Lower lobe of right lung (tissue), 2 donors: ENCODE results near the gene SH3BP4. TPM values are rescaled to one million over a fixed set of nuclear protein-coding genes. Genes with fewer than 3 reads are reported as not detected.

ENCODE experiments used
- ATAC-seq, 2 donors: fragments of 200-7000 bp; cut with Tn5 transposase; one replicate each; pipeline ENCODE4 v1.9.1; 2020 to 2022; ENCODE audit warnings: mild to moderate bottlenecking in 2 of 2, moderate library complexity in 2 of 2
- DNase-seq: peaks from one replicate; pipeline ENCODE4 v3.0.0-alpha.2; 2020
- H3K27ac ChIP-seq: fragments of 200-600 bp; one replicate; pipeline ENCODE4 v1.8.0; 2022
- H3K27me3 ChIP-seq: fragments of 200-600 bp; one replicate; pipeline ENCODE4 v1.8.0; 2022; ENCODE audit warnings: low read depth
- H3K36me3 ChIP-seq: fragments of 200-600 bp; one replicate; pipeline ENCODE4 v1.8.0; 2022; ENCODE audit warnings: mild to moderate bottlenecking
- H3K4me1 ChIP-seq: fragments of 200-600 bp; one replicate; pipeline ENCODE4 v1.8.0; 2022
- H3K4me3 ChIP-seq: fragments of 200-600 bp; one replicate; pipeline ENCODE4 v1.8.0; 2022; ENCODE audit warnings: mild to moderate bottlenecking
- H3K9me3 ChIP-seq: fragments of 200-600 bp; one replicate; pipeline ENCODE4 v1.8.0; 2022
- intact Hi-C: fragments of 100-400 bp; cut with DNase I; formaldehyde crosslinking; loops from one replicate; pipeline ENCODE4 v1.11.0; 2022
- total RNA-seq: library from RNA; stranded (reverse); fragmentation: NEBNext Ultra II Directional; extraction: Animal tissue kit (Norgen Biotek cat#: 25700); gene quantifications from one replicate; pipeline ENCODE4 v1.2.1, GENCODE V29; 2021
- TF ChIP-seq, protein P1 (sequence below): fragments of 200-600 bp; IDR thresholded peaks from one replicate; pipeline ENCODE4 v1.8.0; 2022; ENCODE audit warnings: antibody characterized with exemption, mild to moderate bottlenecking
- donor health status: DM: no; HTN: yes; CAD: no; lungs with severe emphysema.

Gene SH3BP4
- total RNA-seq, 1 donor from 2014 or later, result 36.8 TPM

DNA sequence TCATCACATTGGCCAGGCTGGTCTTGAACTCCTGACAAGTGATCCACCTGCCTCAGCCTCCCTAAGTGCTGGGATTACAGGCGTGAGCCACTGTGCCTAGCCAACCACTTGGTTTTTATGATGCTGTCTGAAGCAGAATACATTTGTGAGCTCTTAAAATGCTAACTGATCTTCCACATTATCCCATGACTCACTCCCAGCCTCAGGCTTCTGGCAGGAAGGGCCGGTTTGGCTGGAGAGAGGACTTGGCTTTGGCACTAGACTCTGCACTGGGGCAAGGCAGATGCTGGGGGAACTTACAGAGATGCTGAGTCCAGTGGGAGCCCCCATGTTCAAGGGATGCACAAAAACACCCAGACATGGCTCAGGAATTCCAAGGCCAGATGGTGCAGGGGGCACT, 40.5 kb upstream of the SH3BP4 start:
- DNase-seq (no peak), ATAC-seq (no peak)
- intact Hi-C loops, result no loop called here
- TF ChIP-seq, protein P1, sequence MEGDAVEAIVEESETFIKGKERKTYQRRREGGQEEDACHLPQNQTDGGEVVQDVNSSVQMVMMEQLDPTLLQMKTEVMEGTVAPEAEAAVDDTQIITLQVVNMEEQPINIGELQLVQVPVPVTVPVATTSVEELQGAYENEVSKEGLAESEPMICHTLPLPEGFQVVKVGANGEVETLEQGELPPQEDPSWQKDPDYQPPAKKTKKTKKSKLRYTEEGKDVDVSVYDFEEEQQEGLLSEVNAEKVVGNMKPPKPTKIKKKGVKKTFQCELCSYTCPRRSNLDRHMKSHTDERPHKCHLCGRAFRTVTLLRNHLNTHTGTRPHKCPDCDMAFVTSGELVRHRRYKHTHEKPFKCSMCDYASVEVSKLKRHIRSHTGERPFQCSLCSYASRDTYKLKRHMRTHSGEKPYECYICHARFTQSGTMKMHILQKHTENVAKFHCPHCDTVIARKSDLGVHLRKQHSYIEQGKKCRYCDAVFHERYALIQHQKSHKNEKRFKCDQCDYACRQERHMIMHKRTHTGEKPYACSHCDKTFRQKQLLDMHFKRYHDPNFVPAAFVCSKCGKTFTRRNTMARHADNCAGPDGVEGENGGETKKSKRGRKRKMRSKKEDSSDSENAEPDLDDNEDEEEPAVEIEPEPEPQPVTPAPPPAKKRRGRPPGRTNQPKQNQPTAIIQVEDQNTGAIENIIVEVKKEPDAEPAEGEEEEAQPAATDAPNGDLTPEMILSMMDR, result no peak
- Histone ChIP-seq H3K27me3 (no peaks in the 10 kb centered on the region), H3K36me3 (no peaks in the 10 kb centered on the region), H3K4me1 (no peaks in the 10 kb centered on the region), H3K9me3 (no peaks in the 10 kb centered on the region), H3K27ac (no peak overlapping the region), H3K4me3 (no peak overlapping the region)

GRCh38 chr2:234912437-234912836, 39.4 kb upstream of the SH3BP4 start:
- Histone ChIP-seq H3K27ac (no peak overlapping the region), H3K4me3 (no peak overlapping the region), H3K9me3 (no peaks in the 10 kb centered on the region), H3K36me3 (no peaks in the 10 kb centered on the region), H3K4me1 (no peaks in the 10 kb centered on the region), H3K27me3 (no peaks in the 10 kb centered on the region)
- DNase-seq, result no peak
- intact Hi-C loops, result no loop called here
- ATAC-seq, result no peak
- TF ChIP-seq, protein P1, result no peak

- DNase-seq (no peak), ATAC-seq (no peak)
- TF ChIP-seq, protein P1, result no peak
Observed at GRCh38 chr2:234913208-234913626, 38.6 kb upstream of the SH3BP4 start.

DNA sequence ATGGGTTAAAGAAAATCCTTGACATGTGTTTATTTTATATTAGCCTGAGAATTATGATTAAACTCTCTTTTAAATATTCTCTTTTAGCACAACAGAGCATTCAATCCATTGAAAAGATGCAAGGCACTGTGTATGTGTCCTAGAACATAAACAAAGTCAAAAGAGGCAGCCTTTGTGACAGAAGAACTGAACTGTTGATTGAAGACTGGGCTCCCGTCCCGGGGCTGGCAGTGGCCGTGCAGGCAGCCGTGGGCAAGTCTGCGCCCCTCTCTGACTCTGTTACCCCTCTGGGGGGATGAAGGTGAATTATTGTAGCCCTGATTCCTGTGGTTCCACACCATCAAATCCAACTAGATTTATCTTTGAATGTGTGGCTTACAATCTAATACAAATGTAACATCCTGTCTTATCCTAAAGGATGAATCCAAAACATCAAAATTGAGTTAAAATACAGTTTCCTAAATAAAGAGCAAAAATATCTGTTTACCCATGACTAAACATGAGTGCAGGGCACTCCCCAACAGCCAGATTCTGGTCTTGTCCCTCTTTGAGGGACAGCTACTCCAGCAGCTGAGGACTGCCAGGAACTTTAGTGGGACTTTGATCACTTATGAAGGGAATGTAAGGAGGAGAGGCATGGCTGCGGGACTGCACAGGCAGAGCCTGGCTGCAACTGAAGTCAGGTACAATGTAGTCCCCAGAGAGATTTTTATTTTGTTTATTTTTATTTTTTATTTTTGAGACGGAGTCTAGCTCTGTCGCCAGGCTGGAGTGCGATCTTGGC, 37.3 kb upstream of the SH3BP4 start:
- H3K4me3 ChIP-seq, result no peak overlapping the region
- TF ChIP-seq, protein P1, result no peak
- ATAC-seq (no peak), DNase-seq (no peak)
- intact Hi-C loops, result no loop called here
- no peak overlapping the region for H3K27ac ChIP-seq
- no peaks in the 10 kb centered on the region for H3K4me1 ChIP-seq
- H3K27me3 ChIP-seq, result no peaks in the 10 kb centered on the region
- no peaks in the 10 kb centered on the region for H3K36me3 ChIP-seq
- no peaks in the 10 kb centered on the region for H3K9me3 ChIP-seq

More at GRCh38 chr2:234913208-234913626, 38.6 kb upstream of the SH3BP4 start:
- intact Hi-C loops, result no loop called here
- Histone ChIP-seq H3K36me3 (no peaks in the 10 kb centered on the region), H3K9me3 (no peaks in the 10 kb centered on the region), H3K27ac (no peak overlapping the region), H3K4me3 (no peak overlapping the region), H3K27me3 (no peaks in the 10 kb centered on the region), H3K4me1 (no peaks in the 10 kb centered on the region)

DNA sequence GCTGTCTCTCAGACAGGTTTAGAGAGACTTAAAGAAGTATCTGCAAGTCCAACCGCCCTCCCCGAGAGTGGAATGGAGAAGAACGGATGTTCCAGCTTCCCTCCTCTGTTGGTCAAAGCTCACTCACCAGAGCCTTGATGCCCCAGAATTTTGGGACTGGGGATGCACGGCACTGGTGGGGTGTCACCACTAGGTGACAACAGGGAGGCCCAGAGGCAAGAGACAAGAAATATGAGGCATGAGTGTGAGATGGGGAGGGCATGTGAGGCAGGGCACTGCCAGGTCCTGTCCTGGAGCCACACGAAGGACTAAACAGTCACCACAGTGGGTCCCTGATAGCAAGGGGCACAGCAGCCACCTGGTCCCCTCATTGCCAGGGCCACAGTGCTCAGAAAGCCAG, 35.1 kb upstream of the SH3BP4 start:
- ATAC-seq (no peak), DNase-seq (no peak)
- Histone ChIP-seq H3K27ac (no peak overlapping the region), H3K27me3 (no peaks in the 10 kb centered on the region), H3K9me3 (no peaks in the 10 kb centered on the region), H3K36me3 (no peaks in the 10 kb centered on the region), H3K4me1 (no peaks in the 10 kb centered on the region), H3K4me3 (no peak overlapping the region)
- TF ChIP-seq, protein P1, result no peak
- intact Hi-C loops, result no loop called here
